ENCODE results near the gene SMYD3. TPM values are rescaled to one million over a fixed set of nuclear protein-coding genes. Genes with fewer than 3 reads are reported as not detected.

The SMYD3 gene
- total and polyA plus RNA-seq, 9 of the 15 experiments (the other 6 are each of a cell fraction or from before 2014, with no cell fraction given) = 128 to 440 (median 197) TPM

GRCh38 chr1:246350745-246351144, 156.3 kb downstream of the SMYD3 start (continued):
- peak; percentile 54; the same call in 1 of the 2 replicates for TF ChIP-seq FOXM1 (IDR thresholded peaks at IDR 0.05; ENCODE audit: low read depth)
- TF ChIP-seq FOXM1 (CRISPR knock-in tag; IDR thresholded peaks at IDR 0.05; ENCODE audit: low read depth) = no peak
- TF ChIP-seq GTF2B (IDR thresholded peaks at IDR 0.05; ENCODE audit: extremely low read depth, insufficient read length) = no peak
- TF ChIP-seq SRSF1 (IDR thresholded peaks at IDR 0.05; ENCODE audit: low read depth, low read length) = no peak
- no peak for TF ChIP-seq CREB3L1 (IDR thresholded peaks at IDR 0.05; ENCODE audit: borderline replicate concordance, low read depth)
- TF ChIP-seq PHTF2 (CRISPR knock-in tag; IDR thresholded peaks at IDR 0.05) = no peak
- no peak for TF ChIP-seq HCFC1 (IDR thresholded peaks at IDR 0.05; ENCODE audit: low read depth, low read length)
- TF ChIP-seq ADNP (tag; IDR thresholded peaks at IDR 0.05) = no peak
- TF ChIP-seq CGGBP1 (CRISPR knock-in tag; IDR thresholded peaks at IDR 0.05) = no peak
- no peak for TF ChIP-seq NCOA4 (IDR thresholded peaks at IDR 0.05; ENCODE audit: partially characterized antibody)
- TF ChIP-seq HNRNPUL1 (IDR thresholded peaks at IDR 0.05; ENCODE audit: low read length) = no peak
- no peak for TF ChIP-seq POLR2AphosphoS5 (IDR thresholded peaks at IDR 0.05; ENCODE audit: control insufficient read depth, insufficient read depth, low read depth, low read length)
- TF ChIP-seq STAT6 (CRISPR knock-in tag; IDR thresholded peaks at IDR 0.05) = no peak
- TF ChIP-seq RBM14 (IDR thresholded peaks at IDR 0.05; ENCODE audit: borderline replicate concordance, insufficient read depth, low read depth, low read length) = no peak
- TF ChIP-seq ZC3H8 (IDR thresholded peaks at IDR 0.05) = no peak
- TF ChIP-seq ZNF316 (IDR thresholded peaks at IDR 0.05) = no peak
- TF ChIP-seq ETV6 (IDR thresholded peaks at IDR 0.05; ENCODE audit: borderline replicate concordance in 1 of 2, low read depth in 2 of 2, low read length in 1 of 2) = no peak
- no peak for TF ChIP-seq ETV6 (CRISPR knock-in tag; IDR thresholded peaks at IDR 0.05; ENCODE audit: borderline replicate concordance)
- no peak for TF ChIP-seq TCF7 (IDR thresholded peaks at IDR 0.05; ENCODE audit: borderline replicate concordance)
- no peak for TF ChIP-seq MTF1 (CRISPR knock-in tag; IDR thresholded peaks at IDR 0.05; ENCODE audit: borderline replicate concordance)
- TF ChIP-seq TGIF2 (CRISPR knock-in tag; IDR thresholded peaks at IDR 0.05) = no peak
- peak; percentile 69 for TF ChIP-seq MEIS2 (IDR thresholded peaks at IDR 0.05; ENCODE audit: partially characterized antibody)
- TF ChIP-seq EP300 (IDR thresholded peaks at IDR 0.05; ENCODE audit: low read length) = peak; percentile 40; the same call in 1 of the 2 replicates
- no peak for TF ChIP-seq ZNF23 (CRISPR knock-in tag; IDR thresholded peaks at IDR 0.05)
- TF ChIP-seq ZNF143 (CRISPR knock-in tag; IDR thresholded peaks at IDR 0.05) = no peak

Data from K562 (cell line).